ENCODE results near the gene THRB.

- TF ChIP-seq POLR2AphosphoS5 (IDR thresholded peaks at IDR 0.05; ENCODE audit: low read depth, low read length) (no peak), POLR2A (IDR thresholded peaks at IDR 0.05; ENCODE audit: low read depth, low read length) (no peak), TAF1 (IDR thresholded peaks at IDR 0.05; ENCODE audit: low read depth, low read length) (no peak), SPI1 (IDR thresholded peaks at IDR 0.05; ENCODE audit: low read depth, low read length) (no peak)
These were observed 668 bp downstream of the THRB start for GRCh38 chr3:24493746-24494617.
